SK-N-SH treated with all-trans-retinoic acid at 6 μM for 48 hours (cell line): ENCODE measurements around the gene SMIM27.
A peak's percentile ranks its signal among the peaks of the same experiment; 100 is the strongest.

ENCODE experiments used
- ATAC-seq: fragments of 200-7000 bp; cut with Tn5 transposase; 3 replicates; pipeline ENCODE4 v1.9.1; 2020; ENCODE audit warnings: mild to moderate bottlenecking, moderate library complexity
- ARNTL ChIP-seq: fragments of 450-650 bp; formaldehyde crosslinking; IDR thresholded peaks from 2 replicates; pipeline ENCODE4 v1.5.0; 2020; ENCODE audit warnings: low read depth, mild to moderate bottlenecking, moderate library complexity, borderline replicate concordance
- BACH2 ChIP-seq: fragments of 250-450 bp; sonication (Bioruptor Pico); IDR thresholded peaks from 2 replicates; pipeline ENCODE4 v1.9.0; 2021; ENCODE audit warnings: mild to moderate bottlenecking, borderline replicate concordance
- CSDC2 ChIP-seq: fragments of 250-450 bp; sonication (Bioruptor Pico); IDR thresholded peaks from 2 replicates; pipeline ENCODE4 v1.5.0; 2020; ENCODE audit warnings: mild to moderate bottlenecking, moderate library complexity
- ESRRG ChIP-seq: fragments of 250-450 bp; sonication (Bioruptor Pico); IDR thresholded peaks from 2 replicates; pipeline ENCODE4 v1.6.1; 2021; ENCODE audit warnings: mild to moderate bottlenecking
- OSR1 ChIP-seq: fragments of 250-450 bp; sonication (Bioruptor Pico); IDR thresholded peaks from 2 replicates; pipeline ENCODE4 v1.8.0; 2022; ENCODE audit warnings: moderate library complexity, mild to moderate bottlenecking, inconsistent platforms
- PPARA ChIP-seq: fragments of 250-450 bp; sonication (Bioruptor Pico); IDR thresholded peaks from 2 replicates; pipeline ENCODE4 v1.5.0; 2020; ENCODE audit warnings: mild to moderate bottlenecking, borderline replicate concordance
- RARB ChIP-seq: fragments of 250-450 bp; sonication (Bioruptor Pico); IDR thresholded peaks from 2 replicates; pipeline ENCODE4 v1.8.0; 2021; ENCODE audit warnings: mild to moderate bottlenecking, moderate library complexity
- SNAI2 ChIP-seq: fragments of 250-450 bp; sonication (Bioruptor Pico); IDR thresholded peaks from 2 replicates; pipeline ENCODE4 v1.5.0; 2020; ENCODE audit warnings: mild to moderate bottlenecking, moderate library complexity
- TCF4 ChIP-seq: fragments of 250-450 bp; sonication (Bioruptor Pico); IDR thresholded peaks from 2 replicates; pipeline ENCODE4 v1.8.0; 2021; ENCODE audit warnings: mild to moderate bottlenecking, moderate library complexity, borderline replicate concordance
- TOX ChIP-seq: fragments of 250-450 bp; sonication (Bioruptor Pico); IDR thresholded peaks from 2 replicates; pipeline ENCODE4 v1.8.0; 2021; ENCODE audit warnings: mild to moderate bottlenecking, moderate library complexity, borderline replicate concordance
- ZC3H10 ChIP-seq: fragments of 250-450 bp; sonication (Bioruptor Pico); IDR thresholded peaks from 2 replicates; pipeline ENCODE4 v1.5.1; 2021; ENCODE audit warnings: mild to moderate bottlenecking, moderate library complexity
- ZFP3 ChIP-seq: fragments of 250-450 bp; sonication (Bioruptor Pico); IDR thresholded peaks from 2 replicates; pipeline ENCODE4 v1.5.0; 2020; ENCODE audit warnings: mild to moderate bottlenecking, moderate library complexity
- ZFP30 ChIP-seq: fragments of 450-650 bp; formaldehyde crosslinking; IDR thresholded peaks from 2 replicates; pipeline ENCODE4 v1.5.0; 2022; ENCODE audit warnings: mild to moderate bottlenecking, moderate library complexity
- ZNF565 ChIP-seq: fragments of 450-650 bp; formaldehyde crosslinking; conservative IDR thresholded peaks from 2 replicates; pipeline ENCODE4 v1.5.0; 2020; ENCODE audit warnings: low read depth, mild to moderate bottlenecking, moderate library complexity
- ZNF70 ChIP-seq: fragments of 450-650 bp; formaldehyde crosslinking; IDR thresholded peaks from 2 replicates; pipeline ENCODE4 v1.5.0; 2020; ENCODE audit warnings: mild to moderate bottlenecking, moderate library complexity
- ZNF8 ChIP-seq: fragments of 450-650 bp; formaldehyde crosslinking; IDR thresholded peaks from 2 replicates; pipeline ENCODE4 v1.5.0; 2020; ENCODE audit warnings: mild to moderate bottlenecking, moderate library complexity
- TF ChIP-seq, protein P1 (sequence below): fragments of 250-450 bp; sonication (Bioruptor Pico); IDR thresholded peaks from 2 replicates; pipeline ENCODE4 v1.8.0; 2021; ENCODE audit warnings: low read depth, mild to moderate bottlenecking, moderate library complexity, borderline replicate concordance
- TF ChIP-seq, protein P2 (sequence below): fragments of 250-450 bp; sonication (Bioruptor Pico); IDR thresholded peaks from 2 replicates; pipeline ENCODE4 v1.5.0; 2020; ENCODE audit warnings: mild to moderate bottlenecking, moderate library complexity
- TF ChIP-seq, protein P3 (sequence below): fragments of 250-450 bp; sonication (Bioruptor Pico); IDR thresholded peaks from 2 replicates; pipeline ENCODE4 v1.5.1; 2021; ENCODE audit warnings: mild to moderate bottlenecking, moderate library complexity
- TF ChIP-seq, protein P4 (sequence below): fragments of 250-450 bp; sonication (Bioruptor Pico); IDR thresholded peaks from 2 replicates; pipeline ENCODE4 v1.5.1; 2020; ENCODE audit warnings: low read depth, mild to moderate bottlenecking, moderate library complexity
- TF ChIP-seq, protein P5 (sequence below): fragments of 250-450 bp; sonication (Bioruptor Pico); IDR thresholded peaks from 2 replicates; pipeline ENCODE4 v1.8.0; 2020; ENCODE audit warnings: mild to moderate bottlenecking, moderate library complexity, borderline replicate concordance

The SMIM27 gene

DNA sequence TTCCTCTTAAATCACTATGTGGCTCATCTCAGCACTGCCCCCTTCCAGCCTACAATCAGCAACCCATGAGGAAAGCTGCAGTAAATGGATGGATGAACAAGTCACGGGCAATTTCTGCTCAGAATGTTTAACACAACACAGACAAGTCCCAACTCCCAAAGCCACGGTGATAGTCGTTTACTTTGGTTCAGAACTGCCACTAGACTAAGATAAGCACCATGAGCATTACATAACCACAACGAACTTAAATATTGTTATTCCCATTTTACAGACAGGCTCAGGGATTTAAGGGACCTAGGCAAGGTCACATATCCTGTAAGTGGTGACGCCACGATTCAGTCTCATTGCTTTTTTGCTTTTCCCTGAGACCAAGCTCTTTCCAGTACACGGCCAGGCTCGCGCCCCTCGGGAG lies 2.0 kb upstream of the SMIM27 start:
- ATAC-seq, result peak; percentile 10; the same call in 2 of the 3 replicates
- TF ChIP-seq RARB (no peak), ESRRG (CRISPR knock-in tag) (no peak), SNAI2 (CRISPR knock-in tag) (no peak), TCF4 (no peak), BACH2 (no peak), ZFP3 (CRISPR knock-in tag) (no peak), PPARA (no peak), ZC3H10 (CRISPR knock-in tag) (no peak), TOX (CRISPR knock-in tag) (no peak), ARNTL (CRISPR knock-in tag) (no peak), OSR1 (CRISPR knock-in tag) (no peak), ZNF8 (CRISPR knock-in tag) (no peak), ZFP30 (no peak)
- TF ChIP-seq, protein P1, sequence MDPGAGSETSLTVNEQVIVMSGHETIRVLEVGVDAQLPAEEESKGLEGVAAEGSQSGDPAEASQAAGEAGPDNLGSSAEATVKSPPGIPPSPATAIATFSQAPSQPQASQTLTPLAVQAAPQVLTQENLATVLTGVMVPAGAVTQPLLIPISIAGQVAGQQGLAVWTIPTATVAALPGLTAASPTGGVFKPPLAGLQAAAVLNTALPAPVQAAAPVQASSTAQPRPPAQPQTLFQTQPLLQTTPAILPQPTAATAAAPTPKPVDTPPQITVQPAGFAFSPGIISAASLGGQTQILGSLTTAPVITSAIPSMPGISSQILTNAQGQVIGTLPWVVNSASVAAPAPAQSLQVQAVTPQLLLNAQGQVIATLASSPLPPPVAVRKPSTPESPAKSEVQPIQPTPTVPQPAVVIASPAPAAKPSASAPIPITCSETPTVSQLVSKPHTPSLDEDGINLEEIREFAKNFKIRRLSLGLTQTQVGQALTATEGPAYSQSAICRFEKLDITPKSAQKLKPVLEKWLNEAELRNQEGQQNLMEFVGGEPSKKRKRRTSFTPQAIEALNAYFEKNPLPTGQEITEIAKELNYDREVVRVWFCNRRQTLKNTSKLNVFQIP, result no peak
- TF ChIP-seq, protein P2, sequence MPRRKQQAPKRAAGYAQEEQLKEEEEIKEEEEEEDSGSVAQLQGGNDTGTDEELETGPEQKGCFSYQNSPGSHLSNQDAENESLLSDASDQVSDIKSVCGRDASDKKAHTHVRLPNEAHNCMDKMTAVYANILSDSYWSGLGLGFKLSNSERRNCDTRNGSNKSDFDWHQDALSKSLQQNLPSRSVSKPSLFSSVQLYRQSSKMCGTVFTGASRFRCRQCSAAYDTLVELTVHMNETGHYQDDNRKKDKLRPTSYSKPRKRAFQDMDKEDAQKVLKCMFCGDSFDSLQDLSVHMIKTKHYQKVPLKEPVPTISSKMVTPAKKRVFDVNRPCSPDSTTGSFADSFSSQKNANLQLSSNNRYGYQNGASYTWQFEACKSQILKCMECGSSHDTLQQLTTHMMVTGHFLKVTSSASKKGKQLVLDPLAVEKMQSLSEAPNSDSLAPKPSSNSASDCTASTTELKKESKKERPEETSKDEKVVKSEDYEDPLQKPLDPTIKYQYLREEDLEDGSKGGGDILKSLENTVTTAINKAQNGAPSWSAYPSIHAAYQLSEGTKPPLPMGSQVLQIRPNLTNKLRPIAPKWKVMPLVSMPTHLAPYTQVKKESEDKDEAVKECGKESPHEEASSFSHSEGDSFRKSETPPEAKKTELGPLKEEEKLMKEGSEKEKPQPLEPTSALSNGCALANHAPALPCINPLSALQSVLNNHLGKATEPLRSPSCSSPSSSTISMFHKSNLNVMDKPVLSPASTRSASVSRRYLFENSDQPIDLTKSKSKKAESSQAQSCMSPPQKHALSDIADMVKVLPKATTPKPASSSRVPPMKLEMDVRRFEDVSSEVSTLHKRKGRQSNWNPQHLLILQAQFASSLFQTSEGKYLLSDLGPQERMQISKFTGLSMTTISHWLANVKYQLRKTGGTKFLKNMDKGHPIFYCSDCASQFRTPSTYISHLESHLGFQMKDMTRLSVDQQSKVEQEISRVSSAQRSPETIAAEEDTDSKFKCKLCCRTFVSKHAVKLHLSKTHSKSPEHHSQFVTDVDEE, result no peak
- TF ChIP-seq, protein P3, sequence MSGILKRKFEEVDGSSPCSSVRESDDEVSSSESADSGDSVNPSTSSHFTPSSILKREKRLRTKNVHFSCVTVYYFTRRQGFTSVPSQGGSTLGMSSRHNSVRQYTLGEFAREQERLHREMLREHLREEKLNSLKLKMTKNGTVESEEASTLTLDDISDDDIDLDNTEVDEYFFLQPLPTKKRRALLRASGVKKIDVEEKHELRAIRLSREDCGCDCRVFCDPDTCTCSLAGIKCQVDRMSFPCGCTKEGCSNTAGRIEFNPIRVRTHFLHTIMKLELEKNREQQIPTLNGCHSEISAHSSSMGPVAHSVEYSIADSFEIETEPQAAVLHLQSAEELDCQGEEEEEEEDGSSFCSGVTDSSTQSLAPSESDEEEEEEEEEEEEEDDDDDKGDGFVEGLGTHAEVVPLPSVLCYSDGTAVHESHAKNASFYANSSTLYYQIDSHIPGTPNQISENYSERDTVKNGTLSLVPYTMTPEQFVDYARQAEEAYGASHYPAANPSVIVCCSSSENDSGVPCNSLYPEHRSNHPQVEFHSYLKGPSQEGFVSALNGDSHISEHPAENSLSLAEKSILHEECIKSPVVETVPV (CRISPR knock-in tag), result no peak
- TF ChIP-seq, protein P4, sequence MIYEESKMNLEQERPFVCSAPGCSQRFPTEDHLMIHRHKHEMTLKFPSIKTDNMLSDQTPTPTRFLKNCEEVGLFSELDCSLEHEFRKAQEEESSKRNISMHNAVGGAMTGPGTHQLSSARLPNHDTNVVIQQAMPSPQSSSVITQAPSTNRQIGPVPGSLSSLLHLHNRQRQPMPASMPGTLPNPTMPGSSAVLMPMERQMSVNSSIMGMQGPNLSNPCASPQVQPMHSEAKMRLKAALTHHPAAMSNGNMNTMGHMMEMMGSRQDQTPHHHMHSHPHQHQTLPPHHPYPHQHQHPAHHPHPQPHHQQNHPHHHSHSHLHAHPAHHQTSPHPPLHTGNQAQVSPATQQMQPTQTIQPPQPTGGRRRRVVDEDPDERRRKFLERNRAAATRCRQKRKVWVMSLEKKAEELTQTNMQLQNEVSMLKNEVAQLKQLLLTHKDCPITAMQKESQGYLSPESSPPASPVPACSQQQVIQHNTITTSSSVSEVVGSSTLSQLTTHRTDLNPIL, result no peak

DNA sequence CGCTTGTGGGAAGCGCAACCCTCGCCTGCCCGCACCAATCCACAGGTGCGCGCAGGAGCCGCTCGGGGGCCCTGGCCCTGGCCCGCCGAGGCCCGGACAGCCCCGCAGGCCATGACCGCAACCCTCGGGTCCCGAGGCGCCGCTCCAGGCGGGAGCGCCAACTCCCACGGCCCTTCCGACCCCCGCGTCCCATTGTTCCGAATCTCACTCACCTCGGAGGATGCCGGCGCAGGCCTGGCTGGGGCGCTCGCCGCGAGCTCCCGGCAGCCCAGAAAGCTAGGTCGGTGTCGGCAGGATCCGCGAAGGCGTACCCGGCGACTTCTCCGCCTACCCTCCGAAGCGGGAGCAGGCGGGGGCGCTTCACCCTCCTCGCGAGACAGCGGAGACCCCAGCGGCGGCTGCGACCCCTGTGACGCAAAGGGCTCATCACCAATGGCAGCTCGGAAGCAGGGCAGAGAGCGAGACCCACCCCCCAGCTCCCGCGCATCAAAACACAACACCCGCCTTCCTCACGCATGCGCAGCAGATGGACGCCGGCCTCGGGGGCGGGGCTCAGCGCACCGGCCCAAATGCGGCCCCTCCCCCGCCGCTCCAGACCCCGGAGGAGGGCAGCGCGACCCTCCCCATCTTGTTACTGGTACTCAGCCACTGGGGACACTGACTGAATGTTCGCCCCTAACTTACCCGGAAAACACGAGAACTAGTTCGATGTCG lies 1.4 kb upstream of the SMIM27 start:
- peak; percentile 77 for ATAC-seq
- no peak for TF ChIP-seq ARNTL (CRISPR knock-in tag)
- no peak for TF ChIP-seq ZNF565 (CRISPR knock-in tag)
- TF ChIP-seq BACH2, result no peak
- no peak for TF ChIP-seq ZNF8 (CRISPR knock-in tag)
- TF ChIP-seq, protein P2, result no peak
- no peak for TF ChIP-seq ZFP3 (CRISPR knock-in tag)
- no peak for TF ChIP-seq CSDC2 (CRISPR knock-in tag)
- TF ChIP-seq ESRRG (CRISPR knock-in tag), result no peak
- no peak for TF ChIP-seq TCF4
- TF ChIP-seq, protein P3 (CRISPR knock-in tag), result no peak
- TF ChIP-seq, protein P1, result no peak
- no peak for TF ChIP-seq PPARA
- no peak for TF ChIP-seq ZNF70 (CRISPR knock-in tag)
- TF ChIP-seq, protein P4, result no peak
- TF ChIP-seq ZC3H10 (CRISPR knock-in tag), result no peak
- TF ChIP-seq, protein P5, sequence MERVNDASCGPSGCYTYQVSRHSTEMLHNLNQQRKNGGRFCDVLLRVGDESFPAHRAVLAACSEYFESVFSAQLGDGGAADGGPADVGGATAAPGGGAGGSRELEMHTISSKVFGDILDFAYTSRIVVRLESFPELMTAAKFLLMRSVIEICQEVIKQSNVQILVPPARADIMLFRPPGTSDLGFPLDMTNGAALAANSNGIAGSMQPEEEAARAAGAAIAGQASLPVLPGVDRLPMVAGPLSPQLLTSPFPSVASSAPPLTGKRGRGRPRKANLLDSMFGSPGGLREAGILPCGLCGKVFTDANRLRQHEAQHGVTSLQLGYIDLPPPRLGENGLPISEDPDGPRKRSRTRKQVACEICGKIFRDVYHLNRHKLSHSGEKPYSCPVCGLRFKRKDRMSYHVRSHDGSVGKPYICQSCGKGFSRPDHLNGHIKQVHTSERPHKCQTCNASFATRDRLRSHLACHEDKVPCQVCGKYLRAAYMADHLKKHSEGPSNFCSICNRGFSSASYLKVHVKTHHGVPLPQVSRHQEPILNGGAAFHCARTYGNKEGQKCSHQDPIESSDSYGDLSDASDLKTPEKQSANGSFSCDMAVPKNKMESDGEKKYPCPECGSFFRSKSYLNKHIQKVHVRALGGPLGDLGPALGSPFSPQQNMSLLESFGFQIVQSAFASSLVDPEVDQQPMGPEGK (CRISPR knock-in tag), result no peak
- TF ChIP-seq RARB, result no peak
- TF ChIP-seq ZFP30, result no peak
